Adrenal gland (tissue), 12 donors: ENCODE measurements around the gene CPPED1. TPM values are rescaled to one million over a fixed set of nuclear protein-coding genes. Genes with fewer than 3 reads are reported as not detected.

Source experiments
- DNase-seq, 7 donors: peaks; one replicate each; pipeline ENCODE4 v3.0.0-alpha.2; 2019 to 2020
- H3K27ac ChIP-seq, 5 donors: fragments of 200-600 bp; sonication (generic) in 4 of 5; 1 replicate in 3 of 5; 2 replicates in 2 of 5; pipeline versions ENCODE4 v1.5.1 to v1.8.0; 2016 to 2020; ENCODE audit warnings: mild to moderate bottlenecking in 1 of 5
- H3K27me3 ChIP-seq: fragments of 200-600 bp; 2 replicates; pipeline ENCODE4 v1.8.0; 2021
- H3K36me3 ChIP-seq, 2 donors: fragments of 200-600 bp; replicated peaks in 1 of 2; 1 replicate in 1 of 2; 2 replicates in 1 of 2; pipeline versions ENCODE4 v1.5.1 to v1.8.0; 2018 to 2022
- H3K4me1 ChIP-seq, 2 donors: fragments of 200-600 bp; replicated peaks in 1 of 2; 1 replicate in 1 of 2; 2 replicates in 1 of 2; pipeline versions ENCODE4 v1.5.1 to v1.8.0; 2018 to 2021
- H3K4me3 ChIP-seq, 4 donors: fragments of 200-600 bp; sonication (generic) in 3 of 4; one replicate each; pipeline ENCODE4 v1.5.1; 2016 to 2018
- H3K9me3 ChIP-seq, 3 donors: fragments of 200-600 bp; sonication (generic) in 1 of 3; replicated peaks in 1 of 3; 1 replicate in 2 of 3; 2 replicates in 1 of 3; pipeline versions ENCODE4 v1.5.1 to v1.8.0; 2016 to 2021
- POLR2A ChIP-seq, 2 donors: fragments of 450-650 bp; IDR thresholded peaks; one replicate each; pipeline ENCODE4 v1.6.1; 2017; ENCODE audit warnings: antibody characterized with exemption in 2 of 2, mild to moderate bottlenecking in 2 of 2, moderate library complexity in 1 of 2
- WGBS, 4 donors: extraction: QIAGEN DNeasy Blood & Tissue Kit in 2 of 4; methylation state at CpG; one replicate each; pipeline versions ENCODE4 v1.1.5 to v1.1.7; 2013 to 2017; 5-methylcytosine and 5-hydroxymethylcytosine counted together
- intact Hi-C, 2 donors: fragments of 100-400 bp; cut with DNase I; formaldehyde crosslinking; loops; one replicate each; pipeline versions ENCODE4 v1.14.1 to v1.15.0; 2022 to 2023
- polyA plus RNA-seq, 3 donors: library from polyadenylated mRNA; stranded (reverse); fragments of 200-250 nt in 2 of 3; fragments of 350-450 nt in 1 of 3; fragmentation: Illumina TruSeq in 1 of 3; extraction: RNeasy Lipid Tissue Mini Kit (QIAGEN cat#74804) in 1 of 3; gene quantifications; one replicate each; pipeline ENCODE4 v1.2.3, GENCODE V29; 2013 to 2014
- total RNA-seq, 9 donors: library from RNA; depleted of rRNA in 4 of 9; stranded (reverse); fragments of >200 nt in 4 of 9; fragments of 120-200 nt in 1 of 9; fragmentation: NEBNext Ultra II Directional in 1 of 9; extraction: Animal tissue kit (Norgen Biotek cat#: 25700) in 1 of 9; gene quantifications; one replicate each; pipeline versions ENCODE4 v1.1.0 to v1.2.4, GENCODE V29; 2013 to 2023
- TF ChIP-seq, protein P1 (sequence below), 6 experiments: fragments of 450-650 bp in 4 of 6; fragments of 200-600 bp in 2 of 6; sonication (generic) in 1 of 6; IDR thresholded peaks; 1 replicate in 5 of 6; 2 replicates in 1 of 6; pipeline versions ENCODE4 v1.5.1 to v1.8.0; 2016 to 2021; ENCODE audit warnings: antibody characterized with exemption in 6 of 6, mild to moderate bottlenecking in 2 of 6, moderate library complexity in 1 of 6
- donor health status: healthy with polysubstance abuse.
- donor health status: Bipolar disorder and iron deficiency.
- donor health status: DM: yes; HTN: yes; CAD: no.
- donor health status: DM: no; HTN: no; CAD: no.
- donor health status: DM: no; HTN: no; CAD: no.
- donor health status: DM: yes; HTN: yes; CAD: no.

Gene CPPED1
- total and polyA plus RNA-seq, 12 donors = 8.1 to 38.1 (median 14.2) TPM

DNA sequence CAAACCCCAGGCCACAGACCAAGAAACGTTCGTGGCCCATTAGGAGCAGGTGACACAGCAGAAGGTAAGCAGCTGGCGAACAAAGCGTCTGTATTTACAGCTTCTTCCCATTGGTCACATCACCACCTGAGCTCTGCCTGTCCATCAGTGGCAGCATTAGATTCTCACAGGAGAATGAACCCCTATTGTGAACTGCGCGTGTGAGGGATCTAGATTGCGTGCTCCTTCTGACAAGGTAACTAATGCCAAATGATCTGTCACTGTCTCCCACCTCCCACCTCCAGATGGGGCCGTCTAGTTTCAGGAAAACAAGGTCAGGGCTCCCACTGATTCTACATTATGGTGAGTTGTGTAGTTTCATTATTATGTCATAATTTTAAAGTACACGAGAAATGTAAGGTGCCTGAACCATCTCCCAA is 186.3 kb downstream of the CPPED1 start:
- no peak for TF ChIP-seq POLR2A (IDR thresholded peaks at IDR 0.05)
- TF ChIP-seq, protein P1, sequence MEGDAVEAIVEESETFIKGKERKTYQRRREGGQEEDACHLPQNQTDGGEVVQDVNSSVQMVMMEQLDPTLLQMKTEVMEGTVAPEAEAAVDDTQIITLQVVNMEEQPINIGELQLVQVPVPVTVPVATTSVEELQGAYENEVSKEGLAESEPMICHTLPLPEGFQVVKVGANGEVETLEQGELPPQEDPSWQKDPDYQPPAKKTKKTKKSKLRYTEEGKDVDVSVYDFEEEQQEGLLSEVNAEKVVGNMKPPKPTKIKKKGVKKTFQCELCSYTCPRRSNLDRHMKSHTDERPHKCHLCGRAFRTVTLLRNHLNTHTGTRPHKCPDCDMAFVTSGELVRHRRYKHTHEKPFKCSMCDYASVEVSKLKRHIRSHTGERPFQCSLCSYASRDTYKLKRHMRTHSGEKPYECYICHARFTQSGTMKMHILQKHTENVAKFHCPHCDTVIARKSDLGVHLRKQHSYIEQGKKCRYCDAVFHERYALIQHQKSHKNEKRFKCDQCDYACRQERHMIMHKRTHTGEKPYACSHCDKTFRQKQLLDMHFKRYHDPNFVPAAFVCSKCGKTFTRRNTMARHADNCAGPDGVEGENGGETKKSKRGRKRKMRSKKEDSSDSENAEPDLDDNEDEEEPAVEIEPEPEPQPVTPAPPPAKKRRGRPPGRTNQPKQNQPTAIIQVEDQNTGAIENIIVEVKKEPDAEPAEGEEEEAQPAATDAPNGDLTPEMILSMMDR (IDR thresholded peaks at IDR 0.05) = no peak
- DNase-seq = no peak
- Histone ChIP-seq H3K27me3 (no peaks in the 10 kb centered on the region), H3K4me1 (no peaks in the 10 kb centered on the region), H3K36me3 (no peaks in the 10 kb centered on the region), H3K4me3 (no peak overlapping the region), H3K9me3 (no peaks in the 10 kb centered on the region), H3K27ac (no peak overlapping the region)
- intact Hi-C loops = no loop called here
- 56 to 67% (median 66%) methylated on average over 9 of the region's 9 CpGs for WGBS, 4 donors

DNA sequence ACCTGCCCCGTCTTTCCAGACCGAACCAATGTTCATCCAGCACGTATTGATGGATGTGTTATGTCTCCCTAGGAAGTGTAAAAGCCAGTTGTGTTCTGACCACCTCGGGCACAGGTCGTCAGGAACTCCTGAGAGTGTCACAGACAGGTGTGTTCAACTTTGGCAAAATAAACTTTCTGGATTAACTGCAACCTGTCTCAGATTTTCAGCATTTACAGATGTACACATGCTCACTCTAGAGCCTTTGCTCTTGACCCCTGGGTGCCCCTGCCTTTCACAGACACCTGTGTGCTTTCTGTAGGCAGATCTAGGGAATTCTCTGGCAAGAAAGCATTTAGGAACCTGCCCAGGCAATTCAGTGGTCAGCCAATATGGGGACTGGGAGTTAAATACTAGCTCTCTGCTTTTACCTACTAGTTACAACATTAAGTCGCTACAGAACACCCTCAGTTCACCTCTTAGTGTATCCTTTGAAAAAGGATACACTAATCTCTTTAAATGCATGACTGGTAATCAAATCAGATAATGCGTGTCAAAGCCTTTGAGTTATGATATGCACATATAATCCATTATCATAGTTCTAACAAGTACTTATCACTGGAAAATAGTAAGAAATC is 188.9 kb downstream of the CPPED1 start:
- H3K36me3 ChIP-seq = no peaks in the 10 kb centered on the region
- H3K27ac ChIP-seq = no peak overlapping the region
- no peaks in the 10 kb centered on the region for H3K4me1 ChIP-seq
- H3K4me3 ChIP-seq = no peak overlapping the region
- intact Hi-C loops = no loop called here
- no peaks in the 10 kb centered on the region for H3K9me3 ChIP-seq
- 77 to 90% (median 81%) methylated on average over 7 of the region's 7 CpGs for WGBS, 4 donors
- no peaks in the 10 kb centered on the region for H3K27me3 ChIP-seq
- no peak for TF ChIP-seq POLR2A (IDR thresholded peaks at IDR 0.05)
- TF ChIP-seq, protein P1 (IDR thresholded peaks at IDR 0.05) = no peak
- no peak for DNase-seq

DNA sequence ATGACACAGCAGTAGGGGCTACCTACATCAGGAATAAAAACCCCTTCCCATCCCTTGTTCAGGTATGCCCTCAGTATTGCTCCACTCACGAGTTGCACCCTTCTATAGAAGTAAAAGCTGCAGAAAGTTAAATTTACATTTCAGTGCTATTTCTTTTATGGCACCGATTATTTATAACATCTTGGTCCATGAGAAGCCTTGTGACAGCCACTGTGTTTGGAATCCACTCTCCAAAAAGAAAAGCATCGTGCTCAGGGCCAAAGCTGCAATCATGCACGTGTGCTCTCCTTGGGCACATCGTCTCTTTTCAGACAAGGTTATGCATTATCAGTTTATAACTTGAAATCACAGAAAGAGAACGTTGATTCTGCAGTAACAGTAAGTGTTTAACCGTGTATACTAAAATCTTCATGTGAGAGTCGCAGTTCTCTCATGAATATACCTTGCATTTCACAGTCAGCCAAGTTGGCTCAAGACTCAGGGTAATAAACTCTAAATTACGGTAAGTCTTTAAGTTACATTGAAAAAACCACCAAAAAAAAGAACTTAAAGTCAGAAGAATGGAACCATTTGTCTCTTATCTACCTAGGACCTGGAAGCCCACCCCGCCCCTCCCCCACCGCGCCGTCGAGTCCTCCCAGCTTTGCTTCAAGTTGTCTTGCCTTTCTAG is 189.6 kb downstream of the CPPED1 start:
- DNase-seq = no peak
- H3K4me3 ChIP-seq = no peak overlapping the region
- H3K27me3 ChIP-seq = no peaks in the 10 kb centered on the region
- no peaks in the 10 kb centered on the region for H3K9me3 ChIP-seq
- WGBS, 4 donors = 72 to 79% (median 76%) methylated on average over 14 of the region's 14 CpGs
- TF ChIP-seq, protein P1 (IDR thresholded peaks at IDR 0.05) = no peak
- no peak for TF ChIP-seq POLR2A (IDR thresholded peaks at IDR 0.05)
- no peaks in the 10 kb centered on the region for H3K36me3 ChIP-seq
- no peak overlapping the region for H3K27ac ChIP-seq
- H3K4me1 ChIP-seq = no peaks in the 10 kb centered on the region
- intact Hi-C loops = no loop called here

DNA sequence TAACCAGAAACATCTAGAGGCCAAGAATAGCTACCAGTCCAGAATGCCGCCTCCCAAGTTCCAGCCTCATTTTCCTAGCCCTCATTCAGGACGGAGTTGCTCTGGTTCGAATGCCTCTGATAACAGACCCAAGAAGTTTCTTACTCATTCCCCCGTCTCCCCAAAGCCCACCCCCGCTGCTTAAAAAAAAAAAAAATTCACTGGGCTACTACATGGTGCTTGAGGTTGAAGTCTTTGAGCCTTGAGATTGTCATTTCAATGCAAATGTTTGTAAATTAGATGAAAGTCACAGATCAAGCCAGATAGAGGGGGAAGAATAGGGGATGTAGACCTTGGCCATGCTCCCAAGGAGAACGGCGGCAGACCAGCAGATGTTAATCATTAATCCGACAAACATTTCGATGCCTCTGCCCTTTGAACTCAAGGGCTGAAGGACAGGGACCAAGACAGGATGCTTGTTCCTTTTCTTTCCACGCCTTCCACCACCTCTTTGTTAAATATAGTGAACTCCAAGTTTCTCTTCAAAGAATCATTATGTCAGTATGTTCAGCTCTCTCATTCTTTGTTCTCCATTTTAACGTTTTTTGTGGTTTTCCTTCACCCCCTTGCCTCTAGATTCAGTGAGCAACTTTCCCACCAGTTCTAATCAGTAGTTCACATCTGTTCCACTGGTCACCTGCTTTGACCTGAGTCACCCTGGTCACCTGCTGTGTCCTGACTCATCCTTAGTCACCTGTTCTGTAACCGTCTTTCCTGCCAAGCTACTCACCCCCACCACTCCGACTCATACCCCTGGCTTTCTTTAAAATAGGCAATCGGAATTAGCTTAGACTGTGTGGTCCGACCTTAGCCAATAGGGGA is 190.3 kb downstream of the CPPED1 start:
- Histone ChIP-seq H3K4me3 (no peak overlapping the region), H3K4me1 (no peaks in the 10 kb centered on the region), H3K9me3 (no peaks in the 10 kb centered on the region), H3K36me3 (no peaks in the 10 kb centered on the region), H3K27ac (no peak overlapping the region), H3K27me3 (no peaks in the 10 kb centered on the region)
- WGBS, 4 donors = 26 to 38% (median 34%) methylated on average over 15 of the region's 15 CpGs
- intact Hi-C loops = no loop called here
- TF ChIP-seq POLR2A (IDR thresholded peaks at IDR 0.05) = no peak
- TF ChIP-seq, protein P1 (IDR thresholded peaks at IDR 0.05) = no peak
- DNase-seq = peak in 1 of 7 donors; percentile 11
